ENCODE data around the gene FERMT3. TPM values are rescaled to one million over a fixed set of nuclear protein-coding genes. Genes with fewer than 3 reads are reported as not detected.

Gene FERMT3
- total and polyA plus RNA-seq, 2 of the 13 experiments (the other 11 are each of a cell fraction or from before 2014, with no cell fraction given), result 0.29 TPM; not detected in 1

GRCh38 chr11:64185175-64185692 is 21.3 kb upstream of the FERMT3 start (continued):
- TF ChIP-seq BCL3 (CRISPR knock-in tag; IDR thresholded peaks at IDR 0.05) (peak; percentile 99), SYNCRIP (IDR thresholded peaks at IDR 0.05; ENCODE audit: insufficient read depth, low read depth, low read length) (no peak), ZBTB44 (CRISPR knock-in tag; IDR thresholded peaks at IDR 0.05) (0 out of 2 replicates have a peak, but pooled peaks have one; percentile 47), PITX1 (CRISPR knock-in tag; IDR thresholded peaks at IDR 0.05) (peak; percentile 72), FOXM1 (CRISPR knock-in tag; IDR thresholded peaks at IDR 0.05) (no peak), ZNF577 (CRISPR knock-in tag; IDR thresholded peaks at IDR 0.05; ENCODE audit: borderline replicate concordance, low read depth) (no peak), FIP1L1 (IDR thresholded peaks at IDR 0.05; ENCODE audit: borderline replicate concordance, insufficient read depth, low read depth, low read length) (no peak)
- TF ChIP-seq, protein P1, sequence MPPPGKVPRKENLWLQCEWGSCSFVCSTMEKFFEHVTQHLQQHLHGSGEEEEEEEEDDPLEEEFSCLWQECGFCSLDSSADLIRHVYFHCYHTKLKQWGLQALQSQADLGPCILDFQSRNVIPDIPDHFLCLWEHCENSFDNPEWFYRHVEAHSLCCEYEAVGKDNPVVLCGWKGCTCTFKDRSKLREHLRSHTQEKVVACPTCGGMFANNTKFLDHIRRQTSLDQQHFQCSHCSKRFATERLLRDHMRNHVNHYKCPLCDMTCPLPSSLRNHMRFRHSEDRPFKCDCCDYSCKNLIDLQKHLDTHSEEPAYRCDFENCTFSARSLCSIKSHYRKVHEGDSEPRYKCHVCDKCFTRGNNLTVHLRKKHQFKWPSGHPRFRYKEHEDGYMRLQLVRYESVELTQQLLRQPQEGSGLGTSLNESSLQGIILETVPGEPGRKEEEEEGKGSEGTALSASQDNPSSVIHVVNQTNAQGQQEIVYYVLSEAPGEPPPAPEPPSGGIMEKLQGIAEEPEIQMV (CRISPR knock-in tag; IDR thresholded peaks at IDR 0.05; ENCODE audit: low read depth), result peak; percentile 78; the same call in 1 of the 2 replicates
- TF ChIP-seq, protein P2, sequence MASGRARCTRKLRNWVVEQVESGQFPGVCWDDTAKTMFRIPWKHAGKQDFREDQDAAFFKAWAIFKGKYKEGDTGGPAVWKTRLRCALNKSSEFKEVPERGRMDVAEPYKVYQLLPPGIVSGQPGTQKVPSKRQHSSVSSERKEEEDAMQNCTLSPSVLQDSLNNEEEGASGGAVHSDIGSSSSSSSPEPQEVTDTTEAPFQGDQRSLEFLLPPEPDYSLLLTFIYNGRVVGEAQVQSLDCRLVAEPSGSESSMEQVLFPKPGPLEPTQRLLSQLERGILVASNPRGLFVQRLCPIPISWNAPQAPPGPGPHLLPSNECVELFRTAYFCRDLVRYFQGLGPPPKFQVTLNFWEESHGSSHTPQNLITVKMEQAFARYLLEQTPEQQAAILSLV (CRISPR knock-in tag; IDR thresholded peaks at IDR 0.05; ENCODE audit: borderline replicate concordance), result peak; percentile 87
- TF ChIP-seq, protein P3, sequence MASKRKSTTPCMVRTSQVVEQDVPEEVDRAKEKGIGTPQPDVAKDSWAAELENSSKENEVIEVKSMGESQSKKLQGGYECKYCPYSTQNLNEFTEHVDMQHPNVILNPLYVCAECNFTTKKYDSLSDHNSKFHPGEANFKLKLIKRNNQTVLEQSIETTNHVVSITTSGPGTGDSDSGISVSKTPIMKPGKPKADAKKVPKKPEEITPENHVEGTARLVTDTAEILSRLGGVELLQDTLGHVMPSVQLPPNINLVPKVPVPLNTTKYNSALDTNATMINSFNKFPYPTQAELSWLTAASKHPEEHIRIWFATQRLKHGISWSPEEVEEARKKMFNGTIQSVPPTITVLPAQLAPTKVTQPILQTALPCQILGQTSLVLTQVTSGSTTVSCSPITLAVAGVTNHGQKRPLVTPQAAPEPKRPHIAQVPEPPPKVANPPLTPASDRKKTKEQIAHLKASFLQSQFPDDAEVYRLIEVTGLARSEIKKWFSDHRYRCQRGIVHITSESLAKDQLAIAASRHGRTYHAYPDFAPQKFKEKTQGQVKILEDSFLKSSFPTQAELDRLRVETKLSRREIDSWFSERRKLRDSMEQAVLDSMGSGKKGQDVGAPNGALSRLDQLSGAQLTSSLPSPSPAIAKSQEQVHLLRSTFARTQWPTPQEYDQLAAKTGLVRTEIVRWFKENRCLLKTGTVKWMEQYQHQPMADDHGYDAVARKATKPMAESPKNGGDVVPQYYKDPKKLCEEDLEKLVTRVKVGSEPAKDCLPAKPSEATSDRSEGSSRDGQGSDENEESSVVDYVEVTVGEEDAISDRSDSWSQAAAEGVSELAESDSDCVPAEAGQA (IDR thresholded peaks at IDR 0.05; ENCODE audit: low read depth), result 0 out of 2 replicates have a peak, but pooled peaks have one; percentile 26
- TF ChIP-seq, protein P3 (CRISPR knock-in tag; IDR thresholded peaks at IDR 0.05; ENCODE audit: borderline replicate concordance), result peak; percentile 43; the same call in 1 of the 2 replicates
- TF ChIP-seq, protein P4, sequence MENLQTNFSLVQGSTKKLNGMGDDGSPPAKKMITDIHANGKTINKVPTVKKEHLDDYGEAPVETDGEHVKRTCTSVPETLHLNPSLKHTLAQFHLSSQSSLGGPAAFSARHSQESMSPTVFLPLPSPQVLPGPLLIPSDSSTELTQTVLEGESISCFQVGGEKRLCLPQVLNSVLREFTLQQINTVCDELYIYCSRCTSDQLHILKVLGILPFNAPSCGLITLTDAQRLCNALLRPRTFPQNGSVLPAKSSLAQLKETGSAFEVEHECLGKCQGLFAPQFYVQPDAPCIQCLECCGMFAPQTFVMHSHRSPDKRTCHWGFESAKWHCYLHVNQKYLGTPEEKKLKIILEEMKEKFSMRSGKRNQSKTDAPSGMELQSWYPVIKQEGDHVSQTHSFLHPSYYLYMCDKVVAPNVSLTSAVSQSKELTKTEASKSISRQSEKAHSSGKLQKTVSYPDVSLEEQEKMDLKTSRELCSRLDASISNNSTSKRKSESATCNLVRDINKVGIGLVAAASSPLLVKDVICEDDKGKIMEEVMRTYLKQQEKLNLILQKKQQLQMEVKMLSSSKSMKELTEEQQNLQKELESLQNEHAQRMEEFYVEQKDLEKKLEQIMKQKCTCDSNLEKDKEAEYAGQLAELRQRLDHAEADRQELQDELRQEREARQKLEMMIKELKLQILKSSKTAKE (CRISPR knock-in tag; IDR thresholded peaks at IDR 0.05; ENCODE audit: borderline replicate concordance), result peak; percentile 61; the same call in 1 of the 2 replicates
